ENCODE results near the gene BCKDHB.

The BCKDHB gene

GRCh38 chr6:80271074-80271473, 164.6 kb downstream of the BCKDHB start:
- no peak for DNase-seq (ENCODE audit: low read depth)
- in situ Hi-C loops (cut with HindIII; ENCODE audit: low sequenced_read_pairs), result no loop called here
- no peak overlapping the region for H3K4me3 ChIP-seq (ENCODE audit: low read depth, low read length)
- no peak for TF ChIP-seq CTCF (IDR thresholded peaks at IDR 0.05; ENCODE audit: low read depth, low read length, missing control alignments)

GRCh38 chr6:80272988-80273387, 166.5 kb downstream of the BCKDHB start:
- no peak for DNase-seq (ENCODE audit: low read depth)
- no peak for TF ChIP-seq CTCF (IDR thresholded peaks at IDR 0.05; ENCODE audit: low read depth, low read length, missing control alignments)
- H3K4me3 ChIP-seq (ENCODE audit: low read depth, low read length), result no peak overlapping the region
- in situ Hi-C loops (cut with HindIII; ENCODE audit: low sequenced_read_pairs), result no loop called here

GRCh38 chr6:80276861-80277260, 170.4 kb downstream of the BCKDHB start:
- H3K4me3 ChIP-seq (ENCODE audit: low read depth, low read length), result no peak overlapping the region
- TF ChIP-seq CTCF (IDR thresholded peaks at IDR 0.05; ENCODE audit: low read depth, low read length, missing control alignments), result no peak
- DNase-seq (ENCODE audit: low read depth), result no peak
- in situ Hi-C loops (cut with HindIII; ENCODE audit: low sequenced_read_pairs), result no loop called here

GRCh38 chr6:80277501-80277900, 171.0 kb downstream of the BCKDHB start:
- in situ Hi-C loops (cut with HindIII; ENCODE audit: low sequenced_read_pairs), result no loop called here
- no peak overlapping the region for H3K4me3 ChIP-seq (ENCODE audit: low read depth, low read length)
- no peak for DNase-seq (ENCODE audit: low read depth)
- TF ChIP-seq CTCF (IDR thresholded peaks at IDR 0.05; ENCODE audit: low read depth, low read length, missing control alignments), result no peak

- no peak overlapping the region for H3K4me3 ChIP-seq (ENCODE audit: low read depth, low read length)
- in situ Hi-C loops (cut with HindIII; ENCODE audit: low sequenced_read_pairs), result no loop called here
- no peak for TF ChIP-seq CTCF (IDR thresholded peaks at IDR 0.05; ENCODE audit: low read depth, low read length, missing control alignments)
- DNase-seq (ENCODE audit: low read depth), result no peak
Observed at GRCh38 chr6:80280262-80281010, 174.0 kb downstream of the BCKDHB start.

- TF ChIP-seq CTCF (IDR thresholded peaks at IDR 0.05; ENCODE audit: low read depth, low read length, missing control alignments), result no peak
- H3K4me3 ChIP-seq (ENCODE audit: low read depth, low read length), result no peak overlapping the region
- in situ Hi-C loops (cut with HindIII; ENCODE audit: low sequenced_read_pairs), result no loop called here
- DNase-seq (ENCODE audit: low read depth), result no peak
Observed at GRCh38 chr6:80282913-80283554, 176.6 kb downstream of the BCKDHB start.
